Neural progenitor cell (in vitro differentiated cells): ENCODE data around the gene ADCY7.

ENCODE experiments used
- EZH2 ChIP-seq: fragments of 200-600 bp; sonication (generic); IDR thresholded peaks from 2 replicates; pipeline ENCODE4 v1.6.1; 2017; ENCODE audit warnings: antibody characterized with exemption, mild to moderate bottlenecking, moderate library complexity
- TF ChIP-seq, protein P1 (sequence below): fragments of 200-600 bp; sonication (generic); IDR thresholded peaks from 2 replicates; pipeline ENCODE4 v1.5.1; 2017; ENCODE audit warnings: antibody characterized with exemption, mild to moderate bottlenecking

DNA sequence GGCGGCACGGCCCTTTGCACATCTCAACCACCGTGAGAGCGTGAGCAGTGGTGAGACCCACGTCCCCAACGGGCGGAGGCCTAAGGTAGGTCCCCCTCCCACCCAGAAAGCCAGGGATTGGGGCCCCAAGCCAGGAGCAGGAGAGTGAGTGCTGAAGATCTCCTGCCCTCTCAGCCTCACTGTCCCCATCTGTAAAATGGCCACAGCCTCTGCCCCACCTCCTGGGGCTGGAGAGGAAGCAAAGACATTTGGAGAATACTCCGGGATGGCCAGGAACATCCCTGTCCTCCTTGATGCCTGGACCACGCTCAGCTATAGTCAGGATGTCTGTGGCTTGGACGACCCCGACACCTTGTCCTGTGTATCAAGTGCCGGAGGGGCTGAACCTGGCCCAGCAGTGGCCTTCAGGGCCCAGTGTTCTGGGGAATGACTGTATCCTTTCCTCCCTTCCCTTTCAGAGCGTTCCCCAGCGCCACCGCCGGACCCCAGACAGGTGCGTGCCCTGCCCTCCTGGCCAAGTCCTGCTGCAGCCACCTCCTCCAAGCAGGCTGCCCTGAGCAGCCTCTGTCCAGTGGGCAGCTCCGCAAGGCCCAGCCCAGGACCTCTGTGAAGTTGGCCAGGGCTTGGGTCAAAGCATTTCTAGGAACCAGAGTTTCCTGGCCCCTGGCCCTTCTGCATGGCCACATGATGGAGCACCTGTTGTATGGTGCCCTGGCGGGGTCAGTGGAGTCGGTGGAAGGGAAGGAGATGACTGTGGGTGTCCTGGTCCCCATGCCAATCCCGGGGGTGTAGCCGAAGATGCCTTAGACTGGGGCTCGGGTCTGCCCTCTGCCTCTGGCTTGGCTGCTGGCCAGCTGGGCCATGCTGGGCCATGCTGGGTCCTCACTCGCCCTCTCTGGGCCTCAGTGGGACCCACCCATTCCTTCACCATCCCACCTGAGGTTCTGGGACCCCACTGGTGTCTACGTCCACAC is 38.4 kb downstream of the ADCY7 start:
- TF ChIP-seq, protein P1, sequence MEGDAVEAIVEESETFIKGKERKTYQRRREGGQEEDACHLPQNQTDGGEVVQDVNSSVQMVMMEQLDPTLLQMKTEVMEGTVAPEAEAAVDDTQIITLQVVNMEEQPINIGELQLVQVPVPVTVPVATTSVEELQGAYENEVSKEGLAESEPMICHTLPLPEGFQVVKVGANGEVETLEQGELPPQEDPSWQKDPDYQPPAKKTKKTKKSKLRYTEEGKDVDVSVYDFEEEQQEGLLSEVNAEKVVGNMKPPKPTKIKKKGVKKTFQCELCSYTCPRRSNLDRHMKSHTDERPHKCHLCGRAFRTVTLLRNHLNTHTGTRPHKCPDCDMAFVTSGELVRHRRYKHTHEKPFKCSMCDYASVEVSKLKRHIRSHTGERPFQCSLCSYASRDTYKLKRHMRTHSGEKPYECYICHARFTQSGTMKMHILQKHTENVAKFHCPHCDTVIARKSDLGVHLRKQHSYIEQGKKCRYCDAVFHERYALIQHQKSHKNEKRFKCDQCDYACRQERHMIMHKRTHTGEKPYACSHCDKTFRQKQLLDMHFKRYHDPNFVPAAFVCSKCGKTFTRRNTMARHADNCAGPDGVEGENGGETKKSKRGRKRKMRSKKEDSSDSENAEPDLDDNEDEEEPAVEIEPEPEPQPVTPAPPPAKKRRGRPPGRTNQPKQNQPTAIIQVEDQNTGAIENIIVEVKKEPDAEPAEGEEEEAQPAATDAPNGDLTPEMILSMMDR: no peak
- no peak for TF ChIP-seq EZH2
